HTERT RPE-1 (cell line): ENCODE measurements around the gene TSPO2.

Source experiments
- in situ Hi-C: fragments of 300-500 bp; cut with MboI; formaldehyde crosslinking; loops from 4 replicates; pipeline ENCODE4 v1.14.3; 2020; ENCODE audit warnings: low sequenced_read_pairs

Gene TSPO2

GRCh38 chr6:41049955-41050354 is 7.7 kb downstream of the TSPO2 start:
- in situ Hi-C loops = no loop called here

GRCh38 chr6:41050536-41050935 is 8.3 kb downstream of the TSPO2 start:
- in situ Hi-C loops = no loop called here

GRCh38 chr6:41051873-41052272 is 9.6 kb downstream of the TSPO2 start:
- in situ Hi-C loops = no loop called here

- in situ Hi-C loops = no loop called here
Observed at GRCh38 chr6:41053041-41053440, 10.8 kb downstream of the TSPO2 start, which contains the start of gene APOBEC2. Gene APOBEC2 (plus strand): TSS chr6:41053202. CDS start chr6:41053348, 146 bp downstream.

GRCh38 chr6:41054511-41054910 is 12.2 kb downstream of the TSPO2 start:
- in situ Hi-C loops = no loop called here

- in situ Hi-C loops = no loop called here
Observed at GRCh38 chr6:41055149-41055548, 12.9 kb downstream of the TSPO2 start.

GRCh38 chr6:41056768-41057490 is 14.7 kb downstream of the TSPO2 start:
- in situ Hi-C loops = no loop called here

GRCh38 chr6:41058783-41059181 is 16.5 kb downstream of the TSPO2 start:
- in situ Hi-C loops = no loop called here

GRCh38 chr6:41059556-41059955 is 17.3 kb downstream of the TSPO2 start:
- in situ Hi-C loops = no loop called here

- in situ Hi-C loops = no loop called here
Observed at GRCh38 chr6:41061196-41061726, 19.0 kb downstream of the TSPO2 start.

- in situ Hi-C loops = no loop called here
Observed at GRCh38 chr6:41062056-41062455, 19.8 kb downstream of the TSPO2 start.

GRCh38 chr6:41063884-41064285 is 21.6 kb downstream of the TSPO2 start:
- in situ Hi-C loops = no loop called here

GRCh38 chr6:41064841-41065240 is 22.6 kb downstream of the TSPO2 start:
- in situ Hi-C loops = no loop called here

- in situ Hi-C loops = no loop called here
Observed at GRCh38 chr6:41065550-41066026, 23.3 kb downstream of the TSPO2 start.

- in situ Hi-C loops = no loop called here
Observed at GRCh38 chr6:41066867-41067304, 24.6 kb downstream of the TSPO2 start.

GRCh38 chr6:41071501-41071922 is 29.2 kb downstream of the TSPO2 start:
- in situ Hi-C loops = no loop called here

GRCh38 chr6:41071923-41072835 is 29.9 kb downstream of the TSPO2 start, which contains the start of gene OARD1:
Gene OARD1 (minus strand): TSS chr6:41072356. CDS start chr6:41071634, 722 bp downstream.
- in situ Hi-C loops = no loop called here

GRCh38 chr6:41072836-41073202 is 30.6 kb downstream of the TSPO2 start, which contains the start of gene NFYA:
Gene NFYA (plus strand): TSS chr6:41072974. CDS start chr6:41079090, 6,116 bp downstream.
- in situ Hi-C loops = no loop called here

GRCh38 chr6:41073203-41073967 is 31.1 kb downstream of the TSPO2 start:
- in situ Hi-C loops = no loop called here

GRCh38 chr6:41073968-41074691 is 31.9 kb downstream of the TSPO2 start:
- in situ Hi-C loops = no loop called here
